PC-3 (cell line): ENCODE measurements around the gene FAM168A.

Experiments
- CTCF ChIP-seq: fragments of 300-600 bp; sonication (generic); conservative IDR thresholded peaks from 2 replicates; pipeline ENCODE4 v1.5.1; 2017; ENCODE audit warnings: antibody characterized with exemption, low read depth, mild to moderate bottlenecking, low read length
- EZH2 ChIP-seq: fragments of 300-600 bp; sonication (generic); IDR thresholded peaks from one replicate; pipeline ENCODE4 v1.6.1; 2017; ENCODE audit warnings: antibody characterized with exemption, mild to moderate bottlenecking, low read length; ENCODE audit not compliant: unreplicated experiment

- TF ChIP-seq CTCF (no peak), EZH2 (no peak)
Observed at GRCh38 chr11:73406619-73407018, 191.3 kb downstream of the FAM168A start.
